HCT116 (cell line): ENCODE measurements around the gene OPN1SW. TPM values are rescaled to one million over a fixed set of nuclear protein-coding genes. Genes with fewer than 3 reads are reported as not detected.

Experiments
- ATAC-seq: fragments of 200-7000 bp; cut with Tn5 transposase; 2 replicates; pipeline ENCODE4 v1.9.1; 2020; ENCODE audit warnings: mild to moderate bottlenecking, moderate library complexity
- BruUV-seq: library from RNA; stranded (reverse); fragments of 400-500 nt; replicated peaks from 2 replicates; lab custom pipeline; 2021; lab: Mats Ljungman, UMichigan
- CTCF ChIA-PET: fragments of 300-600 bp; sonication (Branson Sonifier 250); formaldehyde crosslinking; loops from one replicate; lab custom pipeline; 2021; ENCODE audit warnings: antibody characterized with exemption; lab: Charles Lee
- POLR2A ChIA-PET: fragments of 300-600, 350-600 bp; sonication (Branson Sonifier 250); formaldehyde crosslinking; loops from one replicate; lab custom pipeline; 2021; ENCODE audit warnings: antibody characterized with exemption; lab: Charles Lee
- RAD21 ChIA-PET, 2 experiments: fragments of 300-600 bp; sonication (Branson Sonifier 250); formaldehyde crosslinking; loops; one replicate each; lab custom pipeline; 2023; ENCODE audit warnings: low total read pairs in 2 of 2; ENCODE audit not compliant: uncharacterized antibody in 2 of 2, unreplicated experiment in 2 of 2, low non-redundant PET in 1 of 2; lab: Charles Lee
- DNase-seq: peaks from one replicate; pipeline ENCODE4 v3.0.0-alpha.2; 2010; ENCODE audit warnings: low read depth, low spot score
- H2AFZ ChIP-seq: fragments of 200-600 bp; shearing (Covaris generic), sonication (generic); 2 replicates; pipeline ENCODE4 v1.6.1; 2017; ENCODE audit warnings: low read depth, mixed run types, mixed read lengths, antibody characterized with exemption, low read length; ENCODE audit not compliant: poor library complexity, severe bottlenecking
- H3K27ac ChIP-seq: 2 replicates; pipeline ENCODE4 v1.5.1; 2012; ENCODE audit warnings: low read depth, low read length
- H3K27me3 ChIP-seq: fragments of 200-600 bp; sonication (generic); 2 replicates; pipeline ENCODE4 v1.6.1; 2016; ENCODE audit warnings: mixed run types, low read length, mixed read lengths; ENCODE audit not compliant: insufficient read depth
- H3K36me3 ChIP-seq, 2 experiments: fragments of 200-500 bp in 1 of 2; fragments of 200-600 bp in 1 of 2; sonication (Bioruptor generic) in 1 of 2; sonication (generic) in 1 of 2; 2 replicates each; pipeline versions ENCODE4 v1.5.1 to v1.6.1; 2014 to 2016; ENCODE audit warnings: low read length in 2 of 2, inconsistent platforms in 1 of 2, mixed read lengths in 1 of 2, mixed run types in 1 of 2; ENCODE audit not compliant: insufficient read depth in 2 of 2, control insufficient read depth in 1 of 2
- H3K4me1 ChIP-seq, 2 experiments: fragments of 200-600 bp in 1 of 2; sonication (generic) in 1 of 2; 2 replicates each; pipeline versions ENCODE4 v1.5.1 to v1.6.1; 2012 to 2017; ENCODE audit warnings: low read length in 2 of 2, inconsistent platforms in 1 of 2, mild to moderate bottlenecking in 1 of 2, mixed read lengths in 1 of 2, mixed run types in 1 of 2, moderate library complexity in 1 of 2; ENCODE audit not compliant: insufficient read depth in 2 of 2, control insufficient read depth in 1 of 2
- H3K4me2 ChIP-seq: fragments of 200-600 bp; sonication (generic); 2 replicates; pipeline ENCODE4 v1.6.1; 2017; ENCODE audit warnings: mixed run types, low read length, mixed read lengths
- H3K4me3 ChIP-seq, 2 experiments: fragments of 200-600 bp in 1 of 2; sonication (generic) in 1 of 2; replicated peaks in 1 of 2; 2 replicates each; pipeline ENCODE4 v1.5.1; 2011 to 2016; ENCODE audit warnings: low read length in 2 of 2, control low read depth in 1 of 2, low read depth in 1 of 2, mild to moderate bottlenecking in 1 of 2, mixed read lengths in 1 of 2, mixed run types in 1 of 2
- H3K79me2 ChIP-seq: fragments of 200-600 bp; sonication (generic); 2 replicates; pipeline ENCODE4 v1.6.1; 2017; ENCODE audit warnings: mild to moderate bottlenecking, mixed run types, low read length, moderate library complexity, mixed read lengths; ENCODE audit not compliant: insufficient read depth
- H3K9ac ChIP-seq: fragments of 200-600 bp; sonication (generic); 2 replicates; pipeline ENCODE4 v1.6.1; 2016; ENCODE audit warnings: low read length, mixed read lengths
- H3K9me2 ChIP-seq: fragments of 200-600 bp; sonication (generic), shearing (Covaris generic); 2 replicates; pipeline ENCODE4 v1.6.1; 2017; ENCODE audit warnings: mixed run types, mild to moderate bottlenecking, moderate library complexity; ENCODE audit not compliant: insufficient read depth
- H3K9me3 ChIP-seq, 2 experiments: fragments of 200-500 bp in 1 of 2; fragments of 200-600 bp in 1 of 2; sonication (Bioruptor generic) in 1 of 2; sonication (generic) in 1 of 2; 2 replicates each; pipeline ENCODE4 v1.6.1; 2014 to 2017; ENCODE audit warnings: low read length in 2 of 2, mixed read lengths in 2 of 2, inconsistent platforms in 1 of 2, low read depth in 1 of 2, mild to moderate bottlenecking in 1 of 2, mixed run types in 1 of 2, moderate library complexity in 1 of 2; ENCODE audit not compliant: control insufficient read depth in 1 of 2, insufficient read depth in 1 of 2
- H4K20me1 ChIP-seq: fragments of 200-600 bp; sonication (generic), shearing (Covaris generic); 2 replicates; pipeline ENCODE4 v1.6.1; 2017; ENCODE audit warnings: mixed run types, mild to moderate bottlenecking, moderate library complexity; ENCODE audit not compliant: insufficient read depth
- CBX3 ChIP-seq: IDR thresholded peaks from 2 replicates; pipeline ENCODE4 v1.6.1; 2012; ENCODE audit warnings: low read depth
- EGR1 ChIP-seq: IDR thresholded peaks from 2 replicates; pipeline ENCODE4 v1.6.1; 2012; ENCODE audit warnings: low read depth
- ELF1 ChIP-seq: IDR thresholded peaks from 2 replicates; pipeline ENCODE4 v1.6.1; 2012; ENCODE audit warnings: low read depth, borderline replicate concordance
- EZH2phosphoT487 ChIP-seq: fragments of 200-600 bp; IDR thresholded peaks from 2 replicates; pipeline ENCODE4 v1.6.1; 2018; ENCODE audit warnings: antibody characterized with exemption, borderline replicate concordance
- JUND ChIP-seq: IDR thresholded peaks from 2 replicates; pipeline ENCODE4 v1.6.1; 2012
- MAX ChIP-seq: IDR thresholded peaks from 2 replicates; pipeline ENCODE4 v1.6.1; 2012
- POLR2AphosphoS5 ChIP-seq: IDR thresholded peaks from 2 replicates; pipeline ENCODE4 v1.6.1; 2011; ENCODE audit warnings: mild to moderate bottlenecking, low read depth, low read length, moderate library complexity
- RAD21 ChIP-seq: IDR thresholded peaks from 2 replicates; pipeline ENCODE4 v1.6.1; 2012; ENCODE audit warnings: low read depth, mild to moderate bottlenecking
- SP1 ChIP-seq: IDR thresholded peaks from 2 replicates; pipeline ENCODE4 v1.6.1; 2012; ENCODE audit warnings: low read depth
- TCF7L2 ChIP-seq: IDR thresholded peaks from 2 replicates; pipeline ENCODE4 v1.7.0; 2011; ENCODE audit warnings: borderline replicate concordance, inconsistent platforms; ENCODE audit not compliant: insufficient read depth, insufficient read length; ENCODE audit errors: extremely low read depth
- ZFX ChIP-seq: fragments of 450-650 bp; IDR thresholded peaks from 2 replicates; pipeline ENCODE4 v1.6.1; 2017
- intact Hi-C: fragments of 100-400 bp; cut with micrococcal nuclease; formaldehyde crosslinking; loops from 2 replicates; pipeline ENCODE4 v1.10.0; 2022
- total RNA-seq: library from RNA; stranded (reverse); gene quantifications from one replicate; pipeline ENCODE4 v1.2.1, GENCODE V29; 2021; ENCODE audit not compliant: unreplicated experiment
- TF ChIP-seq, protein P1 (sequence below): IDR thresholded peaks from 2 replicates; pipeline ENCODE4 v1.6.1; 2011; ENCODE audit warnings: mild to moderate bottlenecking, low read length, moderate library complexity; ENCODE audit not compliant: insufficient replicate concordance; ENCODE audit errors: extremely low read depth
- TF ChIP-seq, protein P2 (sequence below): IDR thresholded peaks from 2 replicates; pipeline ENCODE4 v1.6.1; 2012; ENCODE audit warnings: low read depth
- TF ChIP-seq, protein P3 (sequence below), 3 experiments: fragments of 200-600 bp in 1 of 3; sonication (generic) in 1 of 3; IDR thresholded peaks in 2 of 3; conservative IDR thresholded peaks in 1 of 3; 2 replicates each; pipeline ENCODE4 v1.5.1; 2012 to 2017; ENCODE audit warnings: low read depth in 2 of 3, low read length in 2 of 3, antibody characterized with exemption in 1 of 3, borderline replicate concordance in 1 of 3, control low read depth in 1 of 3, mild to moderate bottlenecking in 1 of 3, mixed read lengths in 1 of 3, mixed run types in 1 of 3, moderate library complexity in 1 of 3; ENCODE audit not compliant: insufficient read depth in 1 of 3

OPN1SW gene
- total RNA-seq, 1 experiment from 2014 or later = not detected

- Histone ChIP-seq H3K4me2 (no peak overlapping the region), H3K4me1 (peaks cover 6 to 26% of the 10 kb centered on the region in 2 experiments), H2AFZ (no peak overlapping the region), H3K9me2 (no peaks in the 10 kb centered on the region), H3K4me3 (no peak overlapping the region), H3K27me3 (no peaks in the 10 kb centered on the region), H3K9ac (no peak overlapping the region), H3K36me3 (no peaks in the 10 kb centered on the region), H4K20me1 (peaks cover 1% of the 10 kb centered on the region; the same call in 1 of the 2 replicates), H3K9me3 (no peaks in the 10 kb centered on the region), H3K27ac (no peak overlapping the region), H3K79me2 (peaks cover 8% of the 10 kb centered on the region)
- ATAC-seq (no peak), DNase-seq (no peak)
- CTCF ChIA-PET = no interaction called here
- POLR2A ChIA-PET = no interaction called here
- no TSS peak for BruUV-seq
- RAD21 ChIA-PET = no interaction called here
- TF ChIP-seq CBX3 (no peak), JUND (no peak)
- TF ChIP-seq, protein P1, sequence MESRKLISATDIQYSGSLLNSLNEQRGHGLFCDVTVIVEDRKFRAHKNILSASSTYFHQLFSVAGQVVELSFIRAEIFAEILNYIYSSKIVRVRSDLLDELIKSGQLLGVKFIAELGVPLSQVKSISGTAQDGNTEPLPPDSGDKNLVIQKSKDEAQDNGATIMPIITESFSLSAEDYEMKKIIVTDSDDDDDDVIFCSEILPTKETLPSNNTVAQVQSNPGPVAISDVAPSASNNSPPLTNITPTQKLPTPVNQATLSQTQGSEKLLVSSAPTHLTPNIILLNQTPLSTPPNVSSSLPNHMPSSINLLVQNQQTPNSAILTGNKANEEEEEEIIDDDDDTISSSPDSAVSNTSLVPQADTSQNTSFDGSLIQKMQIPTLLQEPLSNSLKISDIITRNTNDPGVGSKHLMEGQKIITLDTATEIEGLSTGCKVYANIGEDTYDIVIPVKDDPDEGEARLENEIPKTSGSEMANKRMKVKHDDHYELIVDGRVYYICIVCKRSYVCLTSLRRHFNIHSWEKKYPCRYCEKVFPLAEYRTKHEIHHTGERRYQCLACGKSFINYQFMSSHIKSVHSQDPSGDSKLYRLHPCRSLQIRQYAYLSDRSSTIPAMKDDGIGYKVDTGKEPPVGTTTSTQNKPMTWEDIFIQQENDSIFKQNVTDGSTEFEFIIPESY = no peak
- intact Hi-C loops = no loop called here
Observed at GRCh38 chr7:128734890-128735289, 40.7 kb downstream of the OPN1SW start.

- ChIA-PET POLR2A (no interaction called here), RAD21 (no interaction called here), CTCF (no interaction called here)
- ATAC-seq (no peak), DNase-seq (no peak)
- H3K4me2 ChIP-seq = no peak overlapping the region
- H3K79me2 ChIP-seq = no peaks in the 10 kb centered on the region
- BruUV-seq = no TSS peak
- no peaks in the 10 kb centered on the region for H3K36me3 ChIP-seq
- no peak overlapping the region for H3K27ac ChIP-seq
- no peaks in the 10 kb centered on the region for H3K9me3 ChIP-seq
- intact Hi-C loops = no loop called here
- no peaks in the 10 kb centered on the region for H3K9me2 ChIP-seq
- H3K27me3 ChIP-seq = no peaks in the 10 kb centered on the region
- no peaks in the 10 kb centered on the region for H4K20me1 ChIP-seq
- peaks cover under 1 to 18% of the 10 kb centered on the region in 2 experiments for H3K4me1 ChIP-seq
- no peak overlapping the region for H3K4me3 ChIP-seq
- no peak overlapping the region for H3K9ac ChIP-seq
- no peak overlapping the region for H2AFZ ChIP-seq
- no peak for TF ChIP-seq EZH2phosphoT487
- no peak for TF ChIP-seq SP1
- no peak for TF ChIP-seq POLR2AphosphoS5
- TF ChIP-seq ZFX = no peak
- no peak for TF ChIP-seq TCF7L2
- TF ChIP-seq MAX = no peak
- TF ChIP-seq, protein P2, sequence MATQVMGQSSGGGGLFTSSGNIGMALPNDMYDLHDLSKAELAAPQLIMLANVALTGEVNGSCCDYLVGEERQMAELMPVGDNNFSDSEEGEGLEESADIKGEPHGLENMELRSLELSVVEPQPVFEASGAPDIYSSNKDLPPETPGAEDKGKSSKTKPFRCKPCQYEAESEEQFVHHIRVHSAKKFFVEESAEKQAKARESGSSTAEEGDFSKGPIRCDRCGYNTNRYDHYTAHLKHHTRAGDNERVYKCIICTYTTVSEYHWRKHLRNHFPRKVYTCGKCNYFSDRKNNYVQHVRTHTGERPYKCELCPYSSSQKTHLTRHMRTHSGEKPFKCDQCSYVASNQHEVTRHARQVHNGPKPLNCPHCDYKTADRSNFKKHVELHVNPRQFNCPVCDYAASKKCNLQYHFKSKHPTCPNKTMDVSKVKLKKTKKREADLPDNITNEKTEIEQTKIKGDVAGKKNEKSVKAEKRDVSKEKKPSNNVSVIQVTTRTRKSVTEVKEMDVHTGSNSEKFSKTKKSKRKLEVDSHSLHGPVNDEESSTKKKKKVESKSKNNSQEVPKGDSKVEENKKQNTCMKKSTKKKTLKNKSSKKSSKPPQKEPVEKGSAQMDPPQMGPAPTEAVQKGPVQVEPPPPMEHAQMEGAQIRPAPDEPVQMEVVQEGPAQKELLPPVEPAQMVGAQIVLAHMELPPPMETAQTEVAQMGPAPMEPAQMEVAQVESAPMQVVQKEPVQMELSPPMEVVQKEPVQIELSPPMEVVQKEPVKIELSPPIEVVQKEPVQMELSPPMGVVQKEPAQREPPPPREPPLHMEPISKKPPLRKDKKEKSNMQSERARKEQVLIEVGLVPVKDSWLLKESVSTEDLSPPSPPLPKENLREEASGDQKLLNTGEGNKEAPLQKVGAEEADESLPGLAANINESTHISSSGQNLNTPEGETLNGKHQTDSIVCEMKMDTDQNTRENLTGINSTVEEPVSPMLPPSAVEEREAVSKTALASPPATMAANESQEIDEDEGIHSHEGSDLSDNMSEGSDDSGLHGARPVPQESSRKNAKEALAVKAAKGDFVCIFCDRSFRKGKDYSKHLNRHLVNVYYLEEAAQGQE = no peak
- no peak for TF ChIP-seq ELF1
- TF ChIP-seq, protein P3, sequence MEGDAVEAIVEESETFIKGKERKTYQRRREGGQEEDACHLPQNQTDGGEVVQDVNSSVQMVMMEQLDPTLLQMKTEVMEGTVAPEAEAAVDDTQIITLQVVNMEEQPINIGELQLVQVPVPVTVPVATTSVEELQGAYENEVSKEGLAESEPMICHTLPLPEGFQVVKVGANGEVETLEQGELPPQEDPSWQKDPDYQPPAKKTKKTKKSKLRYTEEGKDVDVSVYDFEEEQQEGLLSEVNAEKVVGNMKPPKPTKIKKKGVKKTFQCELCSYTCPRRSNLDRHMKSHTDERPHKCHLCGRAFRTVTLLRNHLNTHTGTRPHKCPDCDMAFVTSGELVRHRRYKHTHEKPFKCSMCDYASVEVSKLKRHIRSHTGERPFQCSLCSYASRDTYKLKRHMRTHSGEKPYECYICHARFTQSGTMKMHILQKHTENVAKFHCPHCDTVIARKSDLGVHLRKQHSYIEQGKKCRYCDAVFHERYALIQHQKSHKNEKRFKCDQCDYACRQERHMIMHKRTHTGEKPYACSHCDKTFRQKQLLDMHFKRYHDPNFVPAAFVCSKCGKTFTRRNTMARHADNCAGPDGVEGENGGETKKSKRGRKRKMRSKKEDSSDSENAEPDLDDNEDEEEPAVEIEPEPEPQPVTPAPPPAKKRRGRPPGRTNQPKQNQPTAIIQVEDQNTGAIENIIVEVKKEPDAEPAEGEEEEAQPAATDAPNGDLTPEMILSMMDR (IDR thresholded peaks at IDR 0.05 in 2 of 3, conservative IDR thresholded peaks at IDR 0.05 in 1 of 3; ENCODE audit: borderline replicate concordance in 1 of 3, insufficient read depth in 1 of 3, low read depth in 2 of 3, low read length in 2 of 3) = no peak
- no peak for TF ChIP-seq EGR1
- TF ChIP-seq RAD21 = no peak
Observed at GRCh38 chr7:128733278-128733645, 42.3 kb downstream of the OPN1SW start.
